Neural progenitor cell (in vitro differentiated cells): ENCODE data around the gene COL20A1. TPM values are rescaled to one million over a fixed set of nuclear protein-coding genes. Genes with fewer than 3 reads are reported as not detected.
"Not testable (repeated sequence)": the region's sequence is repeated elsewhere in the genome, so short reads cannot be mapped to it uniquely, and the experiment has no call there.

ENCODE experiments used
- DNase-seq: peaks from one replicate; pipeline ENCODE4 v3.0.0-alpha.2; 2016; ENCODE audit warnings: low spot score
- H2AFZ ChIP-seq: fragments of 200-600 bp; sonication (generic); replicated peaks from 2 replicates; pipeline ENCODE4 v1.6.1; 2016; ENCODE audit warnings: antibody characterized with exemption
- H3F3A ChIP-seq: fragments of 200-600 bp; sonication (generic); 2 replicates; pipeline ENCODE4 v1.6.1; 2016; ENCODE audit warnings: antibody characterized with exemption, low read depth
- H3K27ac ChIP-seq: fragments of 200-600 bp; sonication (generic); 2 replicates; pipeline ENCODE4 v1.5.1; 2016; ENCODE audit warnings: mild to moderate bottlenecking
- H3K27me3 ChIP-seq: fragments of 200-600 bp; sonication (generic); 2 replicates; pipeline ENCODE4 v1.6.1; 2016; ENCODE audit warnings: mild to moderate bottlenecking, moderate library complexity
- H3K36me3 ChIP-seq: fragments of 200-600 bp; sonication (generic); 2 replicates; pipeline ENCODE4 v1.5.1; 2016
- H3K4me1 ChIP-seq: fragments of 200-600 bp; sonication (generic); 2 replicates; pipeline ENCODE4 v1.6.1; 2016; ENCODE audit warnings: mixed run types
- H3K4me2 ChIP-seq: fragments of 200-600 bp; sonication (generic); 2 replicates; pipeline ENCODE4 v1.6.1; 2016
- H3K4me3 ChIP-seq: fragments of 200-600 bp; sonication (generic); 2 replicates; pipeline ENCODE4 v1.5.1; 2016
- H3K79me2 ChIP-seq: fragments of 200-600 bp; sonication (generic); 2 replicates; pipeline ENCODE4 v1.6.1; 2016; ENCODE audit warnings: low read depth
- H3K9ac ChIP-seq: fragments of 200-600 bp; sonication (generic); 2 replicates; pipeline ENCODE4 v1.6.1; 2016
- H3K9me3 ChIP-seq: fragments of 200-600 bp; sonication (generic); 2 replicates; pipeline ENCODE4 v1.5.1; 2016; ENCODE audit warnings: low read depth
- H4K20me1 ChIP-seq: fragments of 200-600 bp; sonication (generic); 2 replicates; pipeline ENCODE4 v1.6.1; 2016; ENCODE audit warnings: low read depth
- H3K27ac Mint-ChIP-seq: 3 replicates; pipeline ENCODE4 v1.8.0; 2021; ENCODE audit warnings: mixed read lengths
- H3K27me3 Mint-ChIP-seq: 2 replicates; pipeline ENCODE4 v1.8.0; 2022; ENCODE audit warnings: low read depth, mild to moderate bottlenecking, inconsistent platforms, moderate library complexity, mixed read lengths; ENCODE audit not compliant: insufficient read depth
- H3K36me3 Mint-ChIP-seq: 3 replicates; pipeline ENCODE4 v1.8.0; 2021; ENCODE audit warnings: mixed read lengths
- H3K4me1 Mint-ChIP-seq: 3 replicates; pipeline ENCODE4 v1.8.0; 2021; ENCODE audit warnings: mixed read lengths
- H3K4me3 Mint-ChIP-seq: 3 replicates; pipeline ENCODE4 v1.8.0; 2021; ENCODE audit warnings: mild to moderate bottlenecking, moderate library complexity, mixed read lengths
- H3K9me3 Mint-ChIP-seq: 3 replicates; pipeline ENCODE4 v1.8.0; 2020; ENCODE audit warnings: mixed read lengths
- CTCF ChIP-seq: fragments of 200-600 bp; sonication (generic); IDR thresholded peaks from 2 replicates; pipeline ENCODE4 v1.5.1; 2017; ENCODE audit warnings: antibody characterized with exemption, mild to moderate bottlenecking
- EZH2 ChIP-seq: fragments of 200-600 bp; sonication (generic); IDR thresholded peaks from 2 replicates; pipeline ENCODE4 v1.6.1; 2017; ENCODE audit warnings: antibody characterized with exemption, mild to moderate bottlenecking, moderate library complexity
- EZH2phosphoT487 ChIP-seq: fragments of 200-600 bp; sonication (generic); IDR thresholded peaks from 2 replicates; pipeline ENCODE4 v1.6.1; 2017; ENCODE audit warnings: antibody characterized with exemption
- total RNA-seq: library from RNA; depleted of rRNA; stranded (reverse); fragments of >200 nt; gene quantifications from 2 replicates; pipeline ENCODE4 v1.2.3, GENCODE V29; 2015; ENCODE audit warnings: low replicate concordance

The COL20A1 gene
- total RNA-seq, 1 donor from 2014 or later, result 0.37 TPM

DNA sequence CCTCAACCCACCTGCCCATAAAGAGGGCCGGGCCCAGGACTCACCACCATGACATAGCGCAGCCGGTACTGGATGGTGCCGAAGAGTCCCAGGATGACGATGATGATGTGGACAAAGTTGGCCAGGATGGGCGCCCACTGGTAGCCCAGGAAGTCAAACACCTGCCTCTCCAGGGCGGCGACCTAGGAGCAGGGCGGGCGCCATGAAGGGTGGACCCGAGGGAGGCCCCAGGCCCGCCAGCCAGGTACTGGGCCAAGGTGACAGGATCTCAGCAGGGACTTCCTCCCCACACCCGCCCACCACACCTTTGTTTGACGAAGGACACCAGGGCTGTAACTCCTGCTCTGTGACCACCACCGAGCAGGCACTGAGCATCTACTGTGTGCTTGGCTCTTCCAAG is 43.1 kb upstream of the COL20A1 start:
- Histone ChIP-seq H3K9me3 (no peaks in the 10 kb centered on the region), H3K36me3 (no peaks in the 10 kb centered on the region), H3K79me2 (no peaks in the 10 kb centered on the region), H3K4me2 (no peak overlapping the region), H3K27me3 (peaks cover 21% of the 10 kb centered on the region), H4K20me1 (peaks cover 15% of the 10 kb centered on the region), H3K4me3 (no peak overlapping the region), H3K27ac (no peak overlapping the region), H2AFZ (no peak overlapping the region), H3K9ac (no peak overlapping the region), H3K4me1 (peaks cover 26% of the 10 kb centered on the region), H3F3A (peaks cover 32% of the 10 kb centered on the region)
- no peak for DNase-seq
- Mint-ChIP-seq H3K27ac (no peak overlapping the region), H3K4me3 (peak overlapping the region; percentile 12), H3K27me3 (peaks cover 13% of the 10 kb centered on the region), H3K9me3 (peaks cover 4% of the 10 kb centered on the region), H3K4me1 (peaks cover 45% of the 10 kb centered on the region), H3K36me3 (peaks cover 4% of the 10 kb centered on the region)
- TF ChIP-seq CTCF, result no peak

GRCh38 chr20:63251350-63251749 is 41.6 kb upstream of the COL20A1 start:
- not testable (repeated sequence) for H3K79me2 ChIP-seq, H3K4me3 ChIP-seq, H3K4me2 ChIP-seq, H3K9me3 Mint-ChIP-seq, H3K36me3 Mint-ChIP-seq, DNase-seq, H2AFZ ChIP-seq, H3K36me3 ChIP-seq, H3K9me3 ChIP-seq, H3K27ac ChIP-seq, H3K9ac ChIP-seq
- peaks cover 33% of the 10 kb centered on the region for H3K4me1 ChIP-seq
- H4K20me1 ChIP-seq, result peaks cover 15% of the 10 kb centered on the region
- Mint-ChIP-seq H3K4me3 (peak overlapping the region; percentile 61), H3K4me1 (peaks cover 52% of the 10 kb centered on the region), H3K27me3 (peaks cover 13% of the 10 kb centered on the region), H3K27ac (peak overlapping the region; percentile 73)
- peaks cover 43% of the 10 kb centered on the region for H3F3A ChIP-seq
- peak; percentile 39 for TF ChIP-seq CTCF
- peaks cover 26% of the 10 kb centered on the region for H3K27me3 ChIP-seq

- Mint-ChIP-seq H3K4me3 (peak overlapping the region; percentile 84), H3K27ac (no peak overlapping the region)
These were observed 40.7 kb upstream of the COL20A1 start for GRCh38 chr20:63252284-63252711.

More at GRCh38 chr20:63252284-63252711, 40.7 kb upstream of the COL20A1 start:
- H3K79me2 ChIP-seq, result no peaks in the 10 kb centered on the region
- H3K4me1 ChIP-seq, result peaks cover 33% of the 10 kb centered on the region
- H3K9me3 ChIP-seq, result no peaks in the 10 kb centered on the region
- H3K4me3 ChIP-seq, result no peak overlapping the region
- DNase-seq, result no peak
- peaks cover 26% of the 10 kb centered on the region for H3K27me3 ChIP-seq
- H3K27ac ChIP-seq, result no peak overlapping the region
- H3K36me3 Mint-ChIP-seq, result peaks cover 8% of the 10 kb centered on the region
- peaks cover 16% of the 10 kb centered on the region for H3K27me3 Mint-ChIP-seq
- H3K4me1 Mint-ChIP-seq, result peaks cover 53% of the 10 kb centered on the region
- H3K4me2 ChIP-seq, result peak overlapping the region; percentile 91
- H3K9ac ChIP-seq, result no peak overlapping the region
- peaks cover 15% of the 10 kb centered on the region for H4K20me1 ChIP-seq
- TF ChIP-seq CTCF (no peak), EZH2 (no peak), EZH2phosphoT487 (no peak)
- peaks cover 4% of the 10 kb centered on the region for H3K9me3 Mint-ChIP-seq
- no peak overlapping the region for H2AFZ ChIP-seq
- peaks cover 43% of the 10 kb centered on the region for H3F3A ChIP-seq
- no peaks in the 10 kb centered on the region for H3K36me3 ChIP-seq
